ENCODE results near the gene PPP1CA. TPM values are rescaled to one million over a fixed set of nuclear protein-coding genes. Genes with fewer than 3 reads are reported as not detected.

Gene PPP1CA
- total RNA-seq, 1 donor from 2014 or later, result 159 TPM

DNA sequence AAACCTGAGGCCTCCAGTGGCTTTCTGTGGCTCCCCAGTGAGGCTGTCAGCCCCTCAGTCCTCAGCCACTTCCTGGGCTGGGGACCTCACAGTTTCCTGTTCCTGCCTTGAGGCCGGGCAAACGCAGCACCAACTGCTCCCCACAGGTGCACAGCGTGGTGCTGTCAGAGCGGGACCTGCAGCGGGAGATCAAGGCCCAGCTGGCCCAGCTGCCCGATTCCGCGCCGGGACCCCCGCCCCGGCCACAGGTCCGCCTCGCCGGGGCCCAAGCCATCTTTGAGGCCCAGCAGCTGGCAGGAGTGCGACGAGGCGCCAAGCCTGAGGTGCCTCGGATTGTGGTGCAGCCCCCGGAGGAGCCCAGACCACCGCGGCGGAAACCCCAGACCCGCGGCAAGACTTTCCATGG lies 7.6 kb upstream of the PPP1CA start:
- Histone ChIP-seq H3K4me3 (ENCODE audit: insufficient read depth, low read depth, low read length) (no peak overlapping the region), H2AFZ (ENCODE audit: low read depth, low read length) (no peak overlapping the region), H3K9ac (ENCODE audit: low read length) (no peak overlapping the region), H3K27me3 (ENCODE audit: insufficient read depth, low read length) (peaks cover 19% of the 10 kb centered on the region), H3K9me3 (ENCODE audit: insufficient read depth, low read depth, low read length) (no peaks in the 10 kb centered on the region), H3K79me2 (ENCODE audit: insufficient read depth, low read length) (no peaks in the 10 kb centered on the region), H3K36me3 (ENCODE audit: insufficient read depth, low read length) (no peaks in the 10 kb centered on the region), H3K27ac (ENCODE audit: low read depth, low read length) (no peak overlapping the region), H3K4me2 (ENCODE audit: low read length) (no peak overlapping the region), H3K4me1 (ENCODE audit: insufficient read depth, low read length) (no peaks in the 10 kb centered on the region), H4K20me1 (ENCODE audit: insufficient read depth, low read length) (no peaks in the 10 kb centered on the region)
- Mint-ChIP-seq H3K27ac (ENCODE audit: unreplicated experiment) (no peak overlapping the region), H3K4me1 (ENCODE audit: low read depth, unreplicated experiment) (peaks cover 2% of the 10 kb centered on the region), H3K36me3 (ENCODE audit: low read depth, unreplicated experiment) (peaks cover 3% of the 10 kb centered on the region), H3K9me3 (ENCODE audit: unreplicated experiment) (no peaks in the 10 kb centered on the region), H3K4me3 (ENCODE audit: unreplicated experiment) (no peak overlapping the region), H3K27me3 (ENCODE audit: low read depth, unreplicated experiment) (peaks cover 22% of the 10 kb centered on the region)
- no peak for DNase-seq (ENCODE audit: low read depth)
- no peak for FAIRE-seq
- no peak for TF ChIP-seq EZH2 (IDR thresholded peaks at IDR 0.05; ENCODE audit: insufficient read depth, low read length)
- TF ChIP-seq, protein P1, sequence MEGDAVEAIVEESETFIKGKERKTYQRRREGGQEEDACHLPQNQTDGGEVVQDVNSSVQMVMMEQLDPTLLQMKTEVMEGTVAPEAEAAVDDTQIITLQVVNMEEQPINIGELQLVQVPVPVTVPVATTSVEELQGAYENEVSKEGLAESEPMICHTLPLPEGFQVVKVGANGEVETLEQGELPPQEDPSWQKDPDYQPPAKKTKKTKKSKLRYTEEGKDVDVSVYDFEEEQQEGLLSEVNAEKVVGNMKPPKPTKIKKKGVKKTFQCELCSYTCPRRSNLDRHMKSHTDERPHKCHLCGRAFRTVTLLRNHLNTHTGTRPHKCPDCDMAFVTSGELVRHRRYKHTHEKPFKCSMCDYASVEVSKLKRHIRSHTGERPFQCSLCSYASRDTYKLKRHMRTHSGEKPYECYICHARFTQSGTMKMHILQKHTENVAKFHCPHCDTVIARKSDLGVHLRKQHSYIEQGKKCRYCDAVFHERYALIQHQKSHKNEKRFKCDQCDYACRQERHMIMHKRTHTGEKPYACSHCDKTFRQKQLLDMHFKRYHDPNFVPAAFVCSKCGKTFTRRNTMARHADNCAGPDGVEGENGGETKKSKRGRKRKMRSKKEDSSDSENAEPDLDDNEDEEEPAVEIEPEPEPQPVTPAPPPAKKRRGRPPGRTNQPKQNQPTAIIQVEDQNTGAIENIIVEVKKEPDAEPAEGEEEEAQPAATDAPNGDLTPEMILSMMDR (IDR thresholded peaks at IDR 0.05; ENCODE audit: insufficient read depth, low read depth, low read length), result no peak

DNA sequence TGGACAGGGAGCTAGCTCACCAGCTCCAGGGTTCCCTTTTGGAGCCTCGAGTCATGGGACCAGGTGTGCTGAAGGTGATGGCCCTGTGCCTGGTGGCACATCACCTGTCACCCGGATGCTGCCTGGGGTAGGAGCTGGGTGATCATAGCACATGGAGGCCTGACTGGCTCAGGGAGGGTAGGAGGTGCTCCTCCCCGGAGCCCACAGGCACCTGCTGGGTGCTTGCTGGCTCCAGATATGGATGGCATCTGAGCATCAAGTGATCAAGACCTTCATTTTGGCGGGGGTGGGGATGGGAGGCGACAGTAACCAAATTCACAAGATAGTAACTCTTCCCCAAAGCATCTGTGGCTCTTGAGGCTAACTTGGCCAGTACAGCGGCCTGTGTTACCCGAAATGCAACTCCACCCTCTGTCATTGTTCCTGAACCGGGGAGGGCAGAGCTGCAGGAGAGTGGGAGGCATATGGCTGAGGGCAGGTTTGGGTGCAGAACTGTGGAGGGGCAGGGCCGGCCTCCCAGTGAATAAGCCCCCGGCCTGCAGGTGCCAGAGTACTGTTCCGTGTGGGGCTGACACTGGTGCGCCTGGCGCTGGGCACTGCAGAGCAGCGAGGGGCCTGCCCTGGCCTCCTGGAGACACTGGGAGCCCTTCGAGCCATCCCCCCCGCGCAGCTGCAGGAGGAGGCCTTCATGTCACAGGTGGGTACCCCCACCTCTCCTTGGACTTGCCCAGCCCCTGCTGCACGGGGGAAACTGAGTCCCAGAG lies 7.0 kb upstream of the PPP1CA start:
- H3K79me2 ChIP-seq (ENCODE audit: insufficient read depth, low read length), result no peaks in the 10 kb centered on the region
- H2AFZ ChIP-seq (ENCODE audit: low read depth, low read length), result no peak overlapping the region
- Mint-ChIP-seq H3K4me3 (ENCODE audit: unreplicated experiment) (no peak overlapping the region), H3K27me3 (ENCODE audit: low read depth, unreplicated experiment) (peaks cover 22% of the 10 kb centered on the region), H3K36me3 (ENCODE audit: low read depth, unreplicated experiment) (peaks cover 3% of the 10 kb centered on the region), H3K9me3 (ENCODE audit: unreplicated experiment) (no peaks in the 10 kb centered on the region), H3K27ac (ENCODE audit: unreplicated experiment) (no peak overlapping the region), H3K4me1 (ENCODE audit: low read depth, unreplicated experiment) (peaks cover 2% of the 10 kb centered on the region)
- no peaks in the 10 kb centered on the region for H3K36me3 ChIP-seq (ENCODE audit: insufficient read depth, low read length)
- H3K27ac ChIP-seq (ENCODE audit: low read depth, low read length), result no peak overlapping the region
- FAIRE-seq (no peak), DNase-seq (ENCODE audit: low read depth) (no peak)
- H4K20me1 ChIP-seq (ENCODE audit: insufficient read depth, low read length), result no peaks in the 10 kb centered on the region
- TF ChIP-seq, protein P1 (IDR thresholded peaks at IDR 0.05; ENCODE audit: insufficient read depth, low read depth, low read length), result no peak
- no peak for TF ChIP-seq EZH2 (IDR thresholded peaks at IDR 0.05; ENCODE audit: insufficient read depth, low read length)
- H3K4me3 ChIP-seq (ENCODE audit: insufficient read depth, low read depth, low read length), result no peak overlapping the region
- peaks cover 19% of the 10 kb centered on the region for H3K27me3 ChIP-seq (ENCODE audit: insufficient read depth, low read length)
- no peaks in the 10 kb centered on the region for H3K4me1 ChIP-seq (ENCODE audit: insufficient read depth, low read length)
- H3K4me2 ChIP-seq (ENCODE audit: low read length), result no peak overlapping the region
- no peak overlapping the region for H3K9ac ChIP-seq (ENCODE audit: low read length)
- H3K9me3 ChIP-seq (ENCODE audit: insufficient read depth, low read depth, low read length), result no peaks in the 10 kb centered on the region

DNA sequence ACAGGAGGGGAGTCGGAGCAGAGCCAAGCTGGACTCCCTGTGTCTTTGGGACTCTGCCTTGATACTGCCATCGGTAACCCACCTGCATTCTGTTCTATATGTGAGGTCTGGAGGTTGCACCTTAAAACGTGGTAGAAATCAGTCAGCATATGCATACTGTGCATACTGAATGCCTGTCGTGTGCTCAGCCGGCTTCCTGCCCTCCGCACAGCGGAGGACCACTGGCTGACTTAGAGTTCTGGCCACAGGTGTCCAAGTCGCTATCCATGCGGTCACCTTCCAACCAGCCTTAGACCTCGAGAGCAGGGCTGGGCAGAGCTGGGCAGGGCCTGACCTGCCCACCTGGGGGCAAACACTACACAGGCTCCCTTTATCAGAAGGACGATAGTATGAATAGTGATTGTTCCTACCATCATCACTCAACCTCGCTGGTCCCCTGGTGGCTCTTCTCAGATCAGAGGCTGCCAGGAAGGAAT lies 6.1 kb upstream of the PPP1CA start:
- peaks cover 19% of the 10 kb centered on the region for H3K27me3 ChIP-seq (ENCODE audit: insufficient read depth, low read length)
- H3K27ac ChIP-seq (ENCODE audit: low read depth, low read length), result no peak overlapping the region
- Mint-ChIP-seq H3K4me1 (ENCODE audit: low read depth, unreplicated experiment) (no peaks in the 10 kb centered on the region), H3K27ac (ENCODE audit: unreplicated experiment) (no peak overlapping the region), H3K36me3 (ENCODE audit: low read depth, unreplicated experiment) (peaks cover 3% of the 10 kb centered on the region), H3K4me3 (ENCODE audit: unreplicated experiment) (no peak overlapping the region), H3K9me3 (ENCODE audit: unreplicated experiment) (no peaks in the 10 kb centered on the region), H3K27me3 (ENCODE audit: low read depth, unreplicated experiment) (peaks cover 18% of the 10 kb centered on the region)
- H3K4me1 ChIP-seq (ENCODE audit: insufficient read depth, low read length), result no peaks in the 10 kb centered on the region
- H3K9ac ChIP-seq (ENCODE audit: low read length), result no peak overlapping the region
- no peaks in the 10 kb centered on the region for H3K36me3 ChIP-seq (ENCODE audit: insufficient read depth, low read length)
- H3K4me3 ChIP-seq (ENCODE audit: insufficient read depth, low read depth, low read length), result no peak overlapping the region
- no peaks in the 10 kb centered on the region for H3K9me3 ChIP-seq (ENCODE audit: insufficient read depth, low read depth, low read length)
- H4K20me1 ChIP-seq (ENCODE audit: insufficient read depth, low read length), result no peaks in the 10 kb centered on the region
- DNase-seq (ENCODE audit: low read depth), result no peak
- H2AFZ ChIP-seq (ENCODE audit: low read depth, low read length), result no peak overlapping the region
- TF ChIP-seq EZH2 (IDR thresholded peaks at IDR 0.05; ENCODE audit: insufficient read depth, low read length), result no peak
- TF ChIP-seq, protein P1 (IDR thresholded peaks at IDR 0.05; ENCODE audit: insufficient read depth, low read depth, low read length), result no peak
- no peak overlapping the region for H3K4me2 ChIP-seq (ENCODE audit: low read length)
- no peaks in the 10 kb centered on the region for H3K79me2 ChIP-seq (ENCODE audit: insufficient read depth, low read length)
- FAIRE-seq, result no peak
